H9 (cell line): ENCODE measurements around the gene SLC25A22. TPM values are rescaled to one million over a fixed set of nuclear protein-coding genes. Genes with fewer than 3 reads are reported as not detected.

Experiments used
- DNase-seq: peaks from one replicate; pipeline ENCODE4 v3.0.0-alpha.2; 2017
- H2AFZ ChIP-seq: one replicate; pipeline ENCODE4 v1.6.1; 2013; ENCODE audit warnings: mild to moderate bottlenecking, low read length, control low read depth, moderate library complexity
- H2AK5ac ChIP-seq: 2 replicates; pipeline ENCODE4 v1.6.1; 2013; ENCODE audit warnings: low read length, control low read depth, mixed read lengths; ENCODE audit not compliant: insufficient read length
- H2BK120ac ChIP-seq: one replicate; pipeline ENCODE4 v1.6.1; 2013; ENCODE audit warnings: low read depth, mild to moderate bottlenecking, low read length, control low read depth, inconsistent platforms; ENCODE audit not compliant: poor library complexity, severe bottlenecking
- H2BK12ac ChIP-seq: 2 replicates; pipeline ENCODE4 v1.6.1; 2013; ENCODE audit warnings: low read length, control low read depth, mixed read lengths, low read depth; ENCODE audit not compliant: insufficient read length
- H2BK15ac ChIP-seq: 2 replicates; pipeline ENCODE4 v1.6.1; 2013; ENCODE audit warnings: low read depth, low read length, control low read depth
- H2BK20ac ChIP-seq: one replicate; pipeline ENCODE4 v1.6.1; 2013; ENCODE audit warnings: low read depth, mild to moderate bottlenecking, low read length, control low read depth, inconsistent platforms; ENCODE audit not compliant: poor library complexity, severe bottlenecking
- H2BK5ac ChIP-seq: 2 replicates; pipeline ENCODE4 v1.6.1; 2013; ENCODE audit warnings: low read length, control low read depth, mixed read lengths; ENCODE audit not compliant: insufficient read length
- H3K14ac ChIP-seq: 2 replicates; pipeline ENCODE4 v1.6.1; 2013; ENCODE audit warnings: low read length, control low read depth; ENCODE audit not compliant: insufficient read depth
- H3K18ac ChIP-seq: 2 replicates; pipeline ENCODE4 v1.6.1; 2013; ENCODE audit warnings: low read depth, mild to moderate bottlenecking, mixed read lengths, low read length, control low read depth; ENCODE audit not compliant: insufficient read length
- H3K23ac ChIP-seq: 2 replicates; pipeline ENCODE4 v1.6.1; 2013; ENCODE audit warnings: low read length, control low read depth, mixed read lengths, low read depth; ENCODE audit not compliant: insufficient read length
- H3K23me2 ChIP-seq: 2 replicates; pipeline ENCODE4 v1.6.1; 2013; ENCODE audit warnings: low read depth, mild to moderate bottlenecking, mixed read lengths, low read length, control low read depth; ENCODE audit not compliant: insufficient read length, poor library complexity, severe bottlenecking
- H3K27ac ChIP-seq: 2 replicates; pipeline ENCODE4 v1.5.1; 2013; ENCODE audit warnings: low read length, control low read depth, mixed read lengths, low read depth; ENCODE audit not compliant: insufficient read length
- H3K27me3 ChIP-seq: 2 replicates; pipeline ENCODE4 v1.6.1; 2013; ENCODE audit warnings: low read length, control low read depth, inconsistent platforms; ENCODE audit not compliant: insufficient read depth
- H3K4ac ChIP-seq: 2 replicates; pipeline ENCODE4 v1.6.1; 2013; ENCODE audit warnings: low read depth, mild to moderate bottlenecking, control low read depth, inconsistent platforms, low read length, moderate library complexity
- H3K4me1 ChIP-seq: 2 replicates; pipeline ENCODE4 v1.6.1; 2013; ENCODE audit warnings: low read length, control low read depth, inconsistent platforms; ENCODE audit not compliant: insufficient read depth
- H3K4me2 ChIP-seq: 2 replicates; pipeline ENCODE4 v1.6.1; 2013; ENCODE audit warnings: low read length, control low read depth, mixed read lengths; ENCODE audit not compliant: insufficient read length, insufficient read depth
- H3K56ac ChIP-seq: 2 replicates; pipeline ENCODE4 v1.6.1; 2013; ENCODE audit warnings: low read depth, mild to moderate bottlenecking, mixed read lengths, low read length, control low read depth; ENCODE audit not compliant: insufficient read length
- H3K79me1 ChIP-seq: 2 replicates; pipeline ENCODE4 v1.6.1; 2013; ENCODE audit warnings: low read depth, mild to moderate bottlenecking, moderate library complexity, low read length, control low read depth, inconsistent platforms; ENCODE audit not compliant: insufficient read depth, poor library complexity, severe bottlenecking
- H3K79me2 ChIP-seq: 2 replicates; pipeline ENCODE4 v1.6.1; 2013; ENCODE audit warnings: low read length, control low read depth, inconsistent platforms; ENCODE audit not compliant: insufficient read depth
- H3K9ac ChIP-seq: 2 replicates; pipeline ENCODE4 v1.6.1; 2013; ENCODE audit warnings: low read length, control low read depth, mixed read lengths; ENCODE audit not compliant: insufficient read length; ENCODE audit errors: extremely low read depth
- H3K9me3 ChIP-seq: one replicate; pipeline ENCODE4 v1.6.1; 2013; ENCODE audit warnings: low read depth, low read length, inconsistent platforms; ENCODE audit not compliant: control insufficient read depth
- H3T11ph ChIP-seq: one replicate; pipeline ENCODE4 v1.6.1; 2013; ENCODE audit warnings: mild to moderate bottlenecking, low read length, control low read depth, inconsistent platforms
- H4K20me1 ChIP-seq: one replicate; pipeline ENCODE4 v1.6.1; 2013; ENCODE audit not compliant: control insufficient read depth, insufficient read length, insufficient read depth
- H4K5ac ChIP-seq: 2 replicates; pipeline ENCODE4 v1.6.1; 2013; ENCODE audit warnings: low read depth, mild to moderate bottlenecking, mixed read lengths, low read length, control low read depth; ENCODE audit not compliant: insufficient read length
- H4K8ac ChIP-seq: replicated peaks from 2 replicates; pipeline ENCODE4 v1.6.1; 2013; ENCODE audit warnings: low read length, control low read depth, mixed read lengths, low read depth; ENCODE audit not compliant: insufficient read length
- H4K91ac ChIP-seq: 2 replicates; pipeline ENCODE4 v1.6.1; 2013; ENCODE audit warnings: low read depth, mild to moderate bottlenecking, moderate library complexity, mixed read lengths, low read length, control low read depth; ENCODE audit not compliant: insufficient read length
- H3K27ac Mint-ChIP-seq, 3 experiments: 2 replicates in 2 of 3; 3 replicates in 1 of 3; pipeline ENCODE4 v1.8.0; 2020 to 2021; ENCODE audit warnings: mixed read lengths in 3 of 3, mild to moderate bottlenecking in 1 of 3, moderate library complexity in 1 of 3
- H3K27me3 Mint-ChIP-seq: 2 replicates; pipeline ENCODE4 v1.8.0; 2021; ENCODE audit warnings: low read depth, mild to moderate bottlenecking, moderate library complexity, mixed read lengths
- H3K36me3 Mint-ChIP-seq, 3 experiments: 2 replicates in 2 of 3; 3 replicates in 1 of 3; pipeline ENCODE4 v1.8.0; 2020 to 2021; ENCODE audit warnings: low read depth in 3 of 3, mixed read lengths in 3 of 3; ENCODE audit not compliant: insufficient read depth in 1 of 3
- H3K4me1 Mint-ChIP-seq, 2 experiments: 2 replicates each; pipeline ENCODE4 v1.8.0; 2020; ENCODE audit warnings: mixed read lengths in 2 of 2
- H3K4me3 Mint-ChIP-seq, 2 experiments: 2 replicates in 1 of 2; 3 replicates in 1 of 2; pipeline ENCODE4 v1.8.0; 2020 to 2021; ENCODE audit warnings: mild to moderate bottlenecking in 2 of 2, mixed read lengths in 2 of 2, moderate library complexity in 1 of 2
- H3K9me3 Mint-ChIP-seq, 2 experiments: 2 replicates in 1 of 2; 3 replicates in 1 of 2; pipeline ENCODE4 v1.8.0; 2020; ENCODE audit warnings: mild to moderate bottlenecking in 2 of 2, mixed read lengths in 2 of 2, moderate library complexity in 1 of 2
- CTCF ChIP-seq: fragments of 200-600 bp; sonication (generic); conservative IDR thresholded peaks from 3 replicates; pipeline ENCODE4 v1.8.0; 2021; ENCODE audit warnings: antibody characterized with exemption, mild to moderate bottlenecking
- WGBS: extraction: QIAGEN DNeasy Blood & Tissue Kit; methylation state at CpG from one replicate; pipeline ENCODE4 v1.1.7; 2013; ENCODE audit warnings: missing lambda C conversion rate, low lambda C conversion rate, mixed read lengths; ENCODE audit not compliant: insufficient read length; ENCODE audit errors: extremely low coverage; 5-methylcytosine and 5-hydroxymethylcytosine counted together
- total RNA-seq: library from RNA; stranded (reverse); gene quantifications from 2 replicates; pipeline ENCODE4 v1.2.1, GENCODE V29; 2021

The SLC25A22 gene
- total RNA-seq, 1 experiment from 2014 or later = 51.9 TPM

DNA sequence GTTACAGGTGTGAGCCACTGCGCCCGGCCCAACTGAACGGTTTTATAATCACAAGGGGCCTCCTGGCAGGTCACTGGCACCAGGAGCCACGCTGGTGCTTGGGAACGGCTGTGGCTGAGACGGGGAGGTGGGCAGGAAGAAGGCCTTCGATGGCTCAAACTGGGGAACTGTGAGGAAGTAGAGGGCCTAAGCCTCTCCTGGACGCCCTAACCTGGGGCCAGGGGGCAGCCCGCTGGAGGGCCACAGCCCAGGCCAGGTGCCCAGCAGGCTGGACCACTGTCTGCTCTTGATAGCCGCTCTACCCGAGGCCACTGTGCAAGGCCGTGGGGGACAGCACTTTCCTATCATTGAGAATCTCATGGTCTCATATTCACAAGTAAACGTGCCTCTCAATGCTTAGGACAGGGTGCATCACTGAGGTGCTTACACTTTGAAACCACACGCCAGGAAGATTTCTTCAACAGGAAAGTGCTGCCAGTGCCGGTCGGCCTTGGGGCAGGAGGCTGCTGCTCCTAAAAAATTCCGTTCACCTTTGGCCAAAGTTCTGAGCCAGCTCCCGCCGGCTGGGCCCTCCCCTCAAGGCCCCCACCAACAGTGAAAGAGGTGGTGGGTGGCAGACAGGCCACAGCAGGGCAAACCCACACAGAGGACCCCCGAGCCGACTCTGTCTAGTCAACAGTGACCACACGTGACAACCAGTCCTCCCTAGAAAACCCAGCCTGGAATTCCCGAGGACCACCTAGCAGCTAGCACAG lies 28.0 kb downstream of the SLC25A22 start:
- Histone ChIP-seq H4K5ac (no peak overlapping the region), H2AFZ (no peak overlapping the region), H4K91ac (no peak overlapping the region), H3K14ac (no peak overlapping the region), H3K18ac (no peak overlapping the region), H3K9ac (no peak overlapping the region), H2BK120ac (no peak overlapping the region), H3K23ac (no peak overlapping the region), H3K56ac (no peak overlapping the region), H3K27me3 (no peaks in the 10 kb centered on the region), H2BK15ac (no peak overlapping the region), H2BK20ac (no peak overlapping the region), H3T11ph (no peak overlapping the region), H3K27ac (no peak overlapping the region), H4K20me1 (no peaks in the 10 kb centered on the region), H3K79me1 (peaks cover 3% of the 10 kb centered on the region), H2AK5ac (no peak overlapping the region), H2BK5ac (no peak overlapping the region), H4K8ac (no peak overlapping the region), H3K4ac (no peak overlapping the region), H3K23me2 (no peaks in the 10 kb centered on the region), H3K4me1 (no peaks in the 10 kb centered on the region), H3K79me2 (peaks cover 2% of the 10 kb centered on the region; the same call in 1 of the 2 replicates), H3K9me3 (no peaks in the 10 kb centered on the region), H3K4me2 (no peak overlapping the region), H2BK12ac (no peak overlapping the region)
- peaks cover 0 to 1% of the 10 kb centered on the region in 2 experiments; a peak in 2 of 4 replicates for H3K4me1 Mint-ChIP-seq
- no peak overlapping the region; a peak in 1 of 5 replicates for H3K4me3 Mint-ChIP-seq
- no peaks in the 10 kb centered on the region for H3K9me3 Mint-ChIP-seq
- WGBS = no CpG with 5 or more reads among the region's 23 CpGs
- no peak for DNase-seq
- H3K27ac Mint-ChIP-seq = no peak overlapping the region; a peak in 1 of 7 replicates
- TF ChIP-seq CTCF = no peak
- no peaks in the 10 kb centered on the region for H3K27me3 Mint-ChIP-seq
- H3K36me3 Mint-ChIP-seq = peaks cover 6 to 36% (median 36%) of the 10 kb centered on the region in 3 experiments; a peak in 6 of 7 replicates
